ENCODE measurements around the gene COL26A1. TPM values are rescaled to one million over a fixed set of nuclear protein-coding genes. Genes with fewer than 3 reads are reported as not detected.

The COL26A1 gene
- total RNA-seq, 1 experiment from 2014 or later = 0.20 TPM

GRCh38 chr7:101595766-101596537, 233.3 kb downstream of the COL26A1 start:
- TF ChIP-seq EZH2 (IDR thresholded peaks at IDR 0.05; ENCODE audit: low read depth) = no peak
- TF ChIP-seq, protein P1, sequence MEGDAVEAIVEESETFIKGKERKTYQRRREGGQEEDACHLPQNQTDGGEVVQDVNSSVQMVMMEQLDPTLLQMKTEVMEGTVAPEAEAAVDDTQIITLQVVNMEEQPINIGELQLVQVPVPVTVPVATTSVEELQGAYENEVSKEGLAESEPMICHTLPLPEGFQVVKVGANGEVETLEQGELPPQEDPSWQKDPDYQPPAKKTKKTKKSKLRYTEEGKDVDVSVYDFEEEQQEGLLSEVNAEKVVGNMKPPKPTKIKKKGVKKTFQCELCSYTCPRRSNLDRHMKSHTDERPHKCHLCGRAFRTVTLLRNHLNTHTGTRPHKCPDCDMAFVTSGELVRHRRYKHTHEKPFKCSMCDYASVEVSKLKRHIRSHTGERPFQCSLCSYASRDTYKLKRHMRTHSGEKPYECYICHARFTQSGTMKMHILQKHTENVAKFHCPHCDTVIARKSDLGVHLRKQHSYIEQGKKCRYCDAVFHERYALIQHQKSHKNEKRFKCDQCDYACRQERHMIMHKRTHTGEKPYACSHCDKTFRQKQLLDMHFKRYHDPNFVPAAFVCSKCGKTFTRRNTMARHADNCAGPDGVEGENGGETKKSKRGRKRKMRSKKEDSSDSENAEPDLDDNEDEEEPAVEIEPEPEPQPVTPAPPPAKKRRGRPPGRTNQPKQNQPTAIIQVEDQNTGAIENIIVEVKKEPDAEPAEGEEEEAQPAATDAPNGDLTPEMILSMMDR (conservative IDR thresholded peaks at IDR 0.05) = no peak
- Histone ChIP-seq H4K20me1 (ENCODE audit: insufficient read depth) (no peaks in the 10 kb centered on the region), H3K4me2 (no peak overlapping the region), H3K9me3 (ENCODE audit: insufficient read depth, low read depth) (no peaks in the 10 kb centered on the region), H3K4me1 (replicated peaks; ENCODE audit: insufficient read depth) (no peaks in the 10 kb centered on the region), H3K79me2 (ENCODE audit: low read depth) (no peaks in the 10 kb centered on the region), H3K9me2 (ENCODE audit: insufficient read depth) (no peaks in the 10 kb centered on the region), H3K27me3 (ENCODE audit: insufficient read depth, low read depth) (peaks cover 4% of the 10 kb centered on the region; the same call in 1 of the 2 replicates), H3K4me3 (no peak overlapping the region), H2AFZ (no peak overlapping the region), H3K27ac (no peak overlapping the region), H3F3A (ENCODE audit: insufficient read depth, low read depth) (no peaks in the 10 kb centered on the region), H3K36me3 (ENCODE audit: low read depth) (no peaks in the 10 kb centered on the region)
- no TSS peak for BruUV-seq (replicated peaks)
- ChIA-PET POLR2A (ENCODE audit: unreplicated experiment) (interaction anchor here (0.6 kb wide), 1 partner anchor 1703 kb away, joined by 3 read pairs; no protein-coding TSS in a partner anchor), CTCF (no interaction called here)
- intact Hi-C loops (cut with micrococcal nuclease; ENCODE audit: unreplicated experiment) = loop anchor here (5.0 kb wide), 1 partner anchor 261 kb away; no protein-coding TSS in a partner anchor
- DNase-seq = no peak

DNA sequence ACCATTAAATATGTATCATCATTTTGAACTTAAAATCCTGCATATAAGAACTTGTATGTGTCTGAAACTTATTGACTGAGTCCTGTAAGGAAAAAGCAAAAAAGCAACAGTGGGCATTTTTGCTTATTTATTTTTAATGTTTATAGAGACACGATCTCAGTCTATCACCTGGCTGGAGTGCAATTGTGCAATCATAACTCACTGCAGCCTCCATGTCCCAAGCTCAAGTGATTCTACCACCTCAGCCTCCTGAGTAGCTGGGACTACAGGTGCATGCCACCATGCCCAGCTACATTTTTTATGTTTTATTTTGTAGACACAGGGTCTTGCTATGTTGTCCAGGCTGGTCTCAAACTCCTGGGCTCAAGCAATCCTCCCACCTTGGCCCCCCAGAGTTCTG, 234.2 kb downstream of the COL26A1 start:
- H3K36me3 ChIP-seq (ENCODE audit: low read depth) = no peaks in the 10 kb centered on the region
- no peak overlapping the region for H3K27ac ChIP-seq
- no peak for TF ChIP-seq EZH2 (IDR thresholded peaks at IDR 0.05; ENCODE audit: low read depth)
- TF ChIP-seq, protein P1 (conservative IDR thresholded peaks at IDR 0.05) = no peak
- DNase-seq = no peak
- no peaks in the 10 kb centered on the region for H3K79me2 ChIP-seq (ENCODE audit: low read depth)
- ChIA-PET CTCF (no interaction called here), POLR2A (ENCODE audit: unreplicated experiment) (interaction anchor here (0.6 to 0.7 kb wide), 2 partner anchors 274 to 424 kb away, joined by 3 to 6 read pairs; no protein-coding TSS in a partner anchor)
- H3K4me2 ChIP-seq = no peak overlapping the region
- H3K4me3 ChIP-seq = no peak overlapping the region
- H3F3A ChIP-seq (ENCODE audit: insufficient read depth, low read depth) = no peaks in the 10 kb centered on the region
- no peaks in the 10 kb centered on the region for H3K9me3 ChIP-seq (ENCODE audit: insufficient read depth, low read depth)
- no peaks in the 10 kb centered on the region for H3K4me1 ChIP-seq (replicated peaks; ENCODE audit: insufficient read depth)
- H2AFZ ChIP-seq = no peak overlapping the region
- intact Hi-C loops (cut with micrococcal nuclease; ENCODE audit: unreplicated experiment) = loop anchor here (5.0 kb wide), 1 partner anchor 260 kb away; no protein-coding TSS in a partner anchor
- BruUV-seq (replicated peaks) = no TSS peak
- H3K27me3 ChIP-seq (ENCODE audit: insufficient read depth, low read depth) = peaks cover 4% of the 10 kb centered on the region; the same call in 1 of the 2 replicates
- H3K9me2 ChIP-seq (ENCODE audit: insufficient read depth) = no peaks in the 10 kb centered on the region
- H4K20me1 ChIP-seq (ENCODE audit: insufficient read depth) = no peaks in the 10 kb centered on the region

GRCh38 chr7:101597941-101598340, 235.3 kb downstream of the COL26A1 start:
- Histone ChIP-seq H3K36me3 (ENCODE audit: low read depth) (no peaks in the 10 kb centered on the region), H3K4me2 (no peak overlapping the region), H3K9me3 (ENCODE audit: insufficient read depth, low read depth) (no peaks in the 10 kb centered on the region), H3K9me2 (ENCODE audit: insufficient read depth) (no peaks in the 10 kb centered on the region), H3F3A (ENCODE audit: insufficient read depth, low read depth) (no peaks in the 10 kb centered on the region), H3K4me1 (replicated peaks; ENCODE audit: insufficient read depth) (no peaks in the 10 kb centered on the region; the same call in 1 of the 2 replicates), H2AFZ (no peak overlapping the region), H3K27ac (no peak overlapping the region), H4K20me1 (ENCODE audit: insufficient read depth) (no peaks in the 10 kb centered on the region), H3K79me2 (ENCODE audit: low read depth) (no peaks in the 10 kb centered on the region), H3K4me3 (no peak overlapping the region), H3K27me3 (ENCODE audit: insufficient read depth, low read depth) (peaks cover 4% of the 10 kb centered on the region; the same call in 1 of the 2 replicates)
- BruUV-seq (replicated peaks) = no TSS peak
- intact Hi-C loops (cut with micrococcal nuclease; ENCODE audit: unreplicated experiment) = loop anchor here (5.0 kb wide), 1 partner anchor 259 kb away; no protein-coding TSS in a partner anchor
- CTCF ChIA-PET = no interaction called here
- TF ChIP-seq EZH2 (IDR thresholded peaks at IDR 0.05; ENCODE audit: low read depth) = no peak
- TF ChIP-seq, protein P1 (conservative IDR thresholded peaks at IDR 0.05) = no peak
- POLR2A ChIA-PET (ENCODE audit: unreplicated experiment) = no interaction called here
- DNase-seq = no peak

Measured in PC-9 (cell line).